HG03442 (cell line): Measurements from ENCODE around the gene XXYLT1.
"Not testable (repeated sequence)": the region's sequence is repeated elsewhere in the genome, so short reads cannot be mapped to it uniquely, and the experiment has no call there.

Experiments used
- ATAC-seq: cut with Tn5 transposase; IDR thresholded peaks from one replicate; pipeline ENCODE4 v1.9.1; 2021; ENCODE audit warnings: mild to moderate bottlenecking, moderate library complexity; ENCODE audit not compliant: unreplicated experiment

The XXYLT1 gene

DNA sequence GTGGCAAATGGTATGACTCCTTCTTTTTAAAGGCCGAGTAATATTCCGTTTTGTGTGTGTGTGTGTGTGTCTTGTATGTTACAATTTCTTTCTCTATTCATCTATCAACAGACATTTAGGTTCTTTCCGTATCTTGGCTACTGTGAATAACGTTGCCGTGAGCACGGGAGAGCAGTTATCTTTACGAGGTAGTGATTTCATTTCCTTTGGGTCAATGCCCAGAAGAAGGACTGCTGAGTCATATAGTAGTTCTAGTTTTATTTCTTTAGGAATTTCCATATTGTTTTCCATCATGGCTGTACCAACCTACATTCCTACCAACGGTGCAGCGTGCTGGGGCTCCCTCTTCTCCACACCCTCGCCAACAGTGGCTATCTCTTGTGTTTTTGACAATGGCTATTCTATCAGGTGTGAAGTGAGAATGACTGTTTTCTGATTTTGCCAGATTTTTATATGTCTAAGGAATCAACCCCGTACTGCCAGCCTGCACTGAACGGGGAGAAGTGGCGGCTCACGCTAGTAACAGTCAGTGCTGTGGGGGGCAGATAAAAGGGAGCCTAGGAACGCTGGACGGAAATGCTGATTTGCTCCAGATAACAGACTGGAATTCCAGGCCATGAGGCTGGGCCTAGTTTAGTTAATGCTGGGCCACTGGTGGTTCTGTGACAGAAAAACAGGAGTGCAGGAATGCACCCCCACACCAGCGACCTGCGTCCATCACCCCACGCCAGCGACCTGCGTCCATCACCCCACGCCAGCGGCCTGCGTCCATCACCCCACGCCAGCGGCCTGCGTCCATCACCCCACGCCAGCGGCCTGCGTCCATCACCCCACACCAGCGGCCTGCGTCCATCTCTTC is 168.1 kb downstream of the XXYLT1 start:
- no peak for ATAC-seq

DNA sequence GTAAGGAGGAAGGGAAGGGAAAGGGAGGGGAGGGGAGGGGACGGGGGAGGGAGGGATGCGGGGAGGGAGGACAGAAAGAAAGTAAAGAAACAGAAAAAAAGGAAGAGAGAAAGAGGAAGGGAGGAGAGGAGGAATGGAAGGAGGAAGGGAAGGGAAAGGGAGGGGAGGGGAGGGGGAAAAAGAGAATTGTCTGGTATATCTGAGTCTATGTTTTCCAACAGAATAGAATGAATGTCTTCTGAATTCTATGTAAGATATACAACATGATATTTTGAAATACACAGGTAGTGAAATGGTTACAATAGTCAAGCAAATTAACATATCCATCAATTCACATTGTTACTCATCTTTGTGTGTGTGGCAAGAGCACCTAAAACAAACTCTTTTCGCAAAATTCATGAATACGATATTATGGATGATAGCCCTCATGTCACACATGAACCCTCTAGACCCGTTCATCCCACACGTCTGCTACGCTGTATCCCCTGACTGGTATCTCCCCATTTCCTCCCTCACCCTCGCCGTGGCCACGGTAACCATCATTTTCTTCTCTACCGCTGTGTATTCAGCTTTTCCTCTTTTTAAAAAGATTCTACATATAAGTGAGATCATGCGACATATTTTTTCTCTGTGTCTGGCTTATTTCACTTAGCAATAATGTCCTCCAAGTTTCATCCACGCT is 168.9 kb downstream of the XXYLT1 start:
- no peak for ATAC-seq

DNA sequence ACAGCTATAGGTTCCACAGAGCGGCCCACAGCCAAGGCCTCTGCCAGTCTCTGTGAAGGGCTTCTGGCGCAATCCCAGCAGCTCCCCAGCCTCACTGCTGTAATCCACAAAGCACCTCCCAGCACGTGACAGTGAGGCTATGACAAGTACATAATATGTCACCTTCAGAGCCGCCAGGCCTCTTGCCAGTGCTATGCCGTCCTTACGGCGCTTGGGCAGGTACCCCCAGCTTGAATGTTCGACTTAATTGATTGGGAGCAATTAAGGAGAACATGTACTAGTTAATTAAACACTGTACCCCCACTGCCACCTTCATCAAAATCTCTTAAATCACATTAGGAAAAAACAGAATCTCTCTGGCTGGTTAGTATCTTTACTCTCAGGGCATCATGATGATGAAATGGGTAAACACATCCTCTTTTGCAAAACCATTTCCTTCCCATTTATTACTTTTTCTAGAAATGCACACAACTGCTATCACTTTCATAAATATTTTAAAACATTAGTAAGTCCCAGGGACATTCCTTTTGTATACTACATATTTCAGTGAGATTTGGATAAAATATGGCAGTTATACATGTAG is 169.9 kb downstream of the XXYLT1 start:
- ATAC-seq: no peak

DNA sequence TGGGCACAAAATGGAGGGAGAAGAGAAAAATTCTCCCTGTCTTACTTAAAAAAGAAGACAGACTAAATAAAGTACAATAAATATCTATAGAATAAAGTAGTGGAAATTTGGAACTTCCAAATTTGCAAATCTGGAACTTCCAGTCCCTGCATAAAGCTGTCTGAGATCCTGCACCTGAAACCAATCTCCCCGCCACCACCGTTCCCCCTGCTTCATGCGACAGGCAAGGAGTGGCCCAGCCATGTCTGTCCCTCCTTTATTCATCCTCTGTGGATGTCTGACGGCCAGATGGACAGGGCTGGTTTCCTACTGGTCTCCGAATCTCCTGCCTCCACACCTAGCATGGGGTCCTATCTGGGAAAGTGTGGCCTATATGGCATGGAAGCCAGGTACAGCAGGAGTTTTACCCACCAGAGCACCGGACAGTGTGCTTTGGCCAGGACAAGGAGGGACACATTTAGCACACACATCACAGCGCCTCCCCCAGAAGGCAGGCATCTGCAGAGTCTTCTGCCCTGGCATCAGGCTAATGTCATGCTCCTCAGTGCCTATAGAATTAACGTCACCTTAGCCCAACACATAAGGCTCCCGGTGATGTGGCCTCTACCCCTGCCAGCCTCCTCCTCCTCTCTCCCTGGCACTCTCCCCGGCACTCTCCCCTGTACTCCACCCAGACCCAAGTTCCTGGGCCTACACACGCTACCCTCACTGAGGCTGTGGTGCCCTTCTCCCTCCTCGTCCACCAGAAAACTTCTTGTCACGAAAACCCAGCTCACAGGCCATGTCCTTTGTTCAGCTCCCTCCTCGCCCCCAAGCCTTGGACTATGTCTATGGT is 170.8 kb downstream of the XXYLT1 start:
- no peak for ATAC-seq

DNA sequence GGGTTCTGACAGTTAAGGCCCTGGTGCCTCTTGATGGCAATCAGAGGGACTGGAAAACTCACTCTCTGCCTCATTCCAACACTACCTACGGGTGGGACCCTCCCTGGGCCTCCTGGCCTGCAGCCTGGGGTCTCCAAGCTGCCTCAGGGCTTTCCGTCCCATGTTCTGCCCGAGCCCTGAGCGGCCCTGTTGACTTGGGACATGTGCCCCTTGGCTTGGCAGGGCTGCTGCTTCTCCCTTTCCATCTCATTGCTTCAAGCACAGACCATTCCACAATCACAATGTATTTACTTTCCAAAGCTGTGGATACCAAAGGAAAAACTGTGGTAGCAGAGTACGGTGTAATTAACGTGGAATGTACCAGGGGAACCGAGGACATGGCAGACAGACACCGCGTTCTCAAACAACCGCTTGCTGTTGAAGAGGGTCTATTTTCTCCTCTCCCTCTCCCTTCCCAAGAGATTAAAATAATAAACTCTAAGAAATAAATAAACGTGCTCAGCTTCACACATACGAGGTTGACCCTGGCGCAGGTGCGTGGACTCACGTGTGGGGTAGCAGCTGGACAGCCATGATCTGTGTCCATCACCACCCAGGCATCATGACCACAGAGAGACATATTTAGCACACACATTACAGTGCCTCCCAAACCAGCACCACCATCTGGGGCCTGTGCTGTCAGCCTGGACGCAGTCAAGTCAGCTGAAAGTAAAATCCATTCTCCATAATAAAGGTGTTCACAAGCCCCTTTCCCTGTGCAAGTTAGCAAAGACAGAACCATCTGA is 172.0 kb downstream of the XXYLT1 start:
- ATAC-seq: no peak

DNA sequence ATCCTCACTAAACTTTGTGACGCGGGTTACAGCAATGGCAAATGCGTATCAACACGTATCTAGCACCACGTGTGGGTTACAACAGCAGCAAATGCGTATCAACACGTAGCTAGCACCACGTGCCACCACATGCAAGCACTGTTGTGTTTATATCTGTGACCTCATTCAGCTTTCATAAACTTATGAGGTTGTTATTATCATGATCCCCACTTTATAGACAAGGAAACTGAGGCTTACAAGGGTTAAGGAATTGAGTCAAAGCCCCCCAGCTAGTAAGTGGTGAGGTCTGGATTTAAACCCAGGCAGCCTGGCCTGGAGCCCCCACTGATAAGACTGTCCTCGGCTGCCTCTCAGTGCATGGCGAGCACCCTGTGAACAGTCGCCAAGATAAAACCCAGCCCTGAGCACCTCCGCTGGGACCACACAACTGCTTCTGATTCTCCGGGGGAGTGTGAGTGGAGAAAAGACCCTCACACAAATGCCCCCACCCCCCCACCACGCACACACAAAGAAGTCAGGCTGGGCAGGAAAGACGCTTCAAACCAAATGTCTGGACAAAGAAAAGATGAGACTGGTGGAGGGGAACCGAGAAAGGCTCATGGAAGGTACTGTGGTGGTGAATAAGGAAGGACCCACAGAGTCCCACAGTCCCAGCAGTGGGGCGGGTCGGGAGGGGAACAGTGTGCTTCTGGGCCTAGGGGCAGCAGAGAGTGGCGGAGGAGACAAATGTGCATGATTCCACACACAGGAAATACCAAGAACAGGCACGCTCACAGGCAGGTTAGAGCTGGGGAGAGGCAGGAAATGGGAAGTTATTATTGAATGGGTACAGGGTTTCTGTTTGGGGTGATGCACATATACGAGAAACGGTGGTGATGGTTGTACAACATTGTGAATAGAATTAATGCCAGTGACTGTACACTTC is 173.4 kb downstream of the XXYLT1 start:
- ATAC-seq: no peak

DNA sequence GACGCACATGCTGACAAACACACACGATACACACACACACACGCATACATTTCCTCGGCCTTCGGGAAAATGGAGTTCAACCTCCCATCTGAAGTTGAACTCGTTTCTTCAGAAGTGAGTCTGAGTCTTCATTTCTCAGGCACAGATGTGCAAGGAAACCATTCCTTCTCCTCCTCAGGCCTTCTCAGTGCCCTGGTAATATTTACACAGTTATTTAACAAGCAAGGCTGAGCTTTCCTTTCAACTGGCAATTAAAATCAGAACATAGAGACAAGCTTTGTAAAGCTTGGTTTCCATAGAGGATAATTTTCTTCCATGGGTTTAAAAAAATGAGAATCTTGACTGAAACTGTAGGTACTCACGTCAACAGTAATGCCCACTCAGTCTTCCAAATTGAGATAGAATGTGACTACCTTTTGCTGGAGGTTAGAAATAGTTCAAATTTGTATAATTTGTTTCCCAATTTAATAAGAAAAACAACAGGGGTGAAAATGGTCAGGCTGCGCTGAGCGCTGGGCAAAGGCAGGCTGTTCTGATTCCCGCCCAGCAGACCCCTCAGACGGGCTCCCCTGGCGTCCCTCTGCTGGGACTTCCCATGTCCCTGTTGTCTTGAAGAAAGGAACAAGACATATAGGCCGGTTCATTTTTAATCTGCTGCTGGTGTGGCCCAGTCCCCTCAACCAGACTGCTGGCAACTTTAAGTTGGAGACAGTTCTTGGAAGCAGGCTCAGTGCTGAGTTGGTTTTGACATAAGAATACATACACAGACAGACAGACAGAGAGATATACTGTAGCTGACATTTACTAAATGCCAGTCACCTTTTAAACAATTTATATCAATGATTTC is 174.3 kb downstream of the XXYLT1 start:
- ATAC-seq: no peak

DNA sequence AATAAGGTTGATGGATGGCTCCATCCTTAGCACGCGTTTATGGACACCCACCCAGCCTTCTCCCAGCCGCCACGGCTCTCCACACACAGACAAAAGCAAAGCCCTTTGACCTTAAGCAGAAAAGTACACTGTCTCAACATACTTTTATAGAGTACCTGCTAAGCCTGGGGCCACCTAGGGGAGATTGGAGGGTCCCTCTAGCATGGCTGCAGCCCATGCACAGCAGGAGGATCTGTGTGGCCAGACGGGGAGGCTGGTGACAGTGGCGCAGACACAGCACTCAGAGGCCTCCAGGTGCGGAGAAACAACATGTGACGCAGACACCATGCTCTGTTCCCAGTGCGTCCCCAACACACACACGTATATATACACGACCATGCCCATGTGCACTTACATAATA is 174.9 kb downstream of the XXYLT1 start:
- ATAC-seq: no peak

DNA sequence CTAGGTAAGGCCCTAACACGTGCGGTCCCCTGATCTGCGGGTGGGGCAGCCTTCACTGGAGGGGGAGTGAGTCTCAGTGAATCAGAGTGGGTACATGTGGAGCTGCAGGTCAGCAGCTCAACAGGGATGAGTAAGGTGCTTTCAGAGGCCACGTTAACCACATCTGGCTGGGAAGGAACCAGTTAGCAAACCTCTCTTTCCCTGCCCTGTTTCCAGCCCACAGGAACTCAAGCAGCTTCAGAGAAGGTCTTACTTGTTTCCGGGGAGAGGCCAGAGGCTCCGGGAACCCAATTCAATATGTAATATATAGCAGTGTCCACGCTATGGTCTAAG is 175.3 kb downstream of the XXYLT1 start:
- no peak for ATAC-seq

DNA sequence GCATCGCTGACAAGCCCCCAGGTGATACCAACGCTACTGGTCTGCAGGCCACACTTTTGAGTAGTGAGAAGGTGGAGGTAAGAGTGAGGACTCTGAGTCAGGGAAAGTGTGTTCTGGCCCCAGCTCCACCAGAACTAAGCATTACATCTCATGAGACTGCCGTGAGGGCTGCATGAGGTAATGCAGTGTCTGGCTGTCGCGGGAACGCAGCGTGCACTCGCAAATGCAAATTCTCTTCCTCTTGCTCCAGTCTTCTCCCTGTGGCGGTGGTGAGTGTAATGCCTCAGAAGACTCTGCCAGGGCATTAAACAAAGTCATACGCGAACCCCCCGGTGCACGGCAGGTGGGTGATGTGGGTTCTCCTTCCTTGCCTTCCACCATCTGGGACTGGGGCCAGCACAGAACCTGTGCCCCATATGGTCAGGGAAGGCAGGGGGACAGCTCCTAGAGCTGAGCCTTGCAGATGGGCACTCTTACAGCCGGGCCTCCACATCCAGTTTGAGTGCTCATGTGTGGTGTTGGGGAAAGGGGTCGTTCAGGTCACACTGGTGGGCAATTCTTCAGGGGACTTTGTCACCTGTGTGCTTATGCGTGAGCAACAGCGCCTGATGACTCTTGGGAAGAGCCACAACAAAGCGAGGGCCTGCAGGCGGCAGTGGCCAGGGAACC is 175.8 kb downstream of the XXYLT1 start:
- peak; percentile 69 for ATAC-seq

DNA sequence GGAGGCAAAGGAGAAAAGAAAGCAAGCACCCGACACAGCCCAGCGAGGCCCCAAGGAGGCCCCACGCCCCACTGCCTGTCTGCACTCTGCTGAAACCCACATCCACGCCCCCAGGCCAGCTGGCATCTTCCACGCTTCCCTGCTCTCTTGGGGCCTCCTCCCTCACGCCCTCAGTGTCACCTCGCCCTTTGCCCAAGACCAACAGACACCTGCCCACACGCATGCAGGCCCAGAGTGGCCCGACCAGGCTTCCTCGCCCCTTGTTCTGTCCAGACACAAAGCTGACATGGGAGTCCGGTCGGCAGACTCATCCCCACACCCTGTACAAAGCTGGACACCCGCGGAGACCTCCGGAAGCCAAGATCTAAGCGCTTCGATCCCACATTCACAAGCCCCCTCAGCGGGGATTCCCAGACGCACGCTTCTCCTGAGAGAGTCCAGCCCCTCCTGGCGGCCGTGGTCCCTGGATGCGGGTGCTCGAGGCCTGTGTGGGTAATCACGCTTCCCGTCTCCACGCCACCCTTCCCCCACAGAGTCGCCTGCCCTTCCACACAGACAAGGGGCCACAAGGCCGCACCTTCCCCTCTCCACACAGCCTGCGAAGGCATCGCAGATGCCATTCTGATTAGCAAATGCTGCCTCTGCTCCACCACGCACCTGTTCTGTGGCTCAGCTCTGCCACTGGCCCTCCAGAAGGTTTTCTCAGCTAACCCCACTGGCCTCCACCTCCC is 176.6 kb downstream of the XXYLT1 start:
- ATAC-seq: peak; percentile 66

DNA sequence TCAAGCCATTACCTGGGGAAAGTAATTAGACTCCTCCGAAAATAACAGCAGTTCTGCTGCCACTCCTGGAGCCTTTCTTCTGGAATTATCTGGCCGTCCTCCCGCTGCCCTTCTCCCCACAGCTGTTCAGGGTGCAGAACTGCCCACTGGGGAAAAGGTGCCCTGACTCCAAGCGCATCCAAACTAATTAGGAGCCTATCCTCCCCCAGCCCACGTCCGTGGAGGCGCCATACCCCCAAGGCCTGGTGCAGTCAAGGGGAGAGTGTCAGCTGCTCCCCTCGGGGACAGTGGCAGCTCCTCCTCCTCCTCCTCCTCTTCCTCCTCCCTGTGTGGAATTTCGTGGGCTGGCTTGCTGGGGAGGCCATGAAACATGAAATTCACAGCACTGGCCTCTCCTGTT is 177.2 kb downstream of the XXYLT1 start:
- no peak for ATAC-seq

DNA sequence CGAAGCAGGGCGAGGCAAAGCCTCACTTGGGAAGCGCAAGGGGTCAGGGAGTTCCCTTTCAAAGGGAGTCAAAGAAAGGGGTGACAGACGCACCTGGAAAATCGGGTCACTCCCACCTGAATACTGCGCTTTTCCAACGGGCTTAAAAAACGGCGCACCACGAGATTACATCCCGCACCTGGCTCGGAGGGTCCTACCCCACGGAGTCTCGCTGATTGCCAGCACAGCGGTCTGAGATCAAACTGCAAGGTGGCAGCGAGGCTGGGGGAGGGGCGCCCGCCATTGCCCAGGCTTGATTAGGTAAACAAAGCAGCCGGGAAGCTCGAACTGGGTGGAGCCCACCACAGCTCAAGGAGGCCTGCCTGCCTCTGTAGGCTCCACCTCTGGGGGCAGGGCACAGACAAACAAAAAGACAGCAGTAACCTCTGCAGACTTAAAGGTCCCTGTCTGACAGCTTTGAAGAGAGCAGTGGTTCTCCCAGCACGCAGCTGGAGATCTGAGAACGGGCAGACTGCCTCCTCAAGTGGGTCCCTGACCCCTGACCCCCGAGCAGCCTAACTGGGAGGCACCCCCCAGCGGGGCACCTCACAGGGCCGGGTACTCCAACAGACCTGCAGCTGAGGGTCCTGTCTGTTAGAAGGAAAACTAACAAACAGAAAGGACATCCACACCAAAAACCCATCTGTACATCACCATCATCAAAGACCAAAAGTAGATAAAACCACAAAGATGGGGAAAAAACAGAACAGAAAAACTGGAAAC is 182.9 kb downstream of the XXYLT1 start:
- not testable (repeated sequence) for ATAC-seq

DNA sequence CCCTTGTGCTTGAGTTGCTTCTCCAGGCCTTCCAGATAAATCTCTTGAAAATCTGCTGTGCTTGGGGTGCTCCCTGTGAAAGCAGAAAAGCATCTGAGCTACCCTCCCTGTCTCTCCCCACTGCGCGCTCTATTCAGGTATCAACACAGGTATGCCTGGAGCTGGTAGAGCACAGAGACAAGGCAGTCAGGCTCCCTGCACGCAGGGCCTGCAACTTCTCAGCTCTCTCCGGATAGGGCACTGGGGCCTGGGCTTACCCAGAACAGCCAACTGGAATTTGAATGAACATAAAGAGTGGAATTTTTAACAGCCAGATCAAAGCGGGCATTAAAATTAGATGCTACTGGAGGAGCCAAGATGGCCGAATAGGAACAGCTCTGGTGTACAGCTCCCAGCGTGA is 183.6 kb downstream of the XXYLT1 start:
- ATAC-seq: no peak

DNA sequence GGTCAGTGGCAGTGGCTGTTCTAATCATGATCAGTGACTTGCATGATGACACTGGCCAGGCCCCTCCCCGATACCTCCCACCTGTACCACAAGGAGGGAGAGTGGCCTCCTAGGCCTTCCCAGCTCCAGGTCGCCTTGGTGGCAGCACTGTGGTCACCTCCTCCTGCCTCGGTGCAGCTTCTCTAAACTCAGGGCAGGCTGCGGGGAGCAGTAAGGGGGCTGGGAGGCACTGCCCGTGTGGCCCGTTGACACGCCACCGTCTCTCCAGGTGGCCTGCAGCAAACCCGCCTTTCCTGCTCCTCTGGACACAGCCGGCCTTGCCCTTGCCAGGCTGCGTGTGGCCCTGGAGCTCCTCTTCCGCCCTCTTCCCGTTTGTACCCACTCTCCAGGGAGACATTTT is 184.1 kb downstream of the XXYLT1 start:
- no peak for ATAC-seq

DNA sequence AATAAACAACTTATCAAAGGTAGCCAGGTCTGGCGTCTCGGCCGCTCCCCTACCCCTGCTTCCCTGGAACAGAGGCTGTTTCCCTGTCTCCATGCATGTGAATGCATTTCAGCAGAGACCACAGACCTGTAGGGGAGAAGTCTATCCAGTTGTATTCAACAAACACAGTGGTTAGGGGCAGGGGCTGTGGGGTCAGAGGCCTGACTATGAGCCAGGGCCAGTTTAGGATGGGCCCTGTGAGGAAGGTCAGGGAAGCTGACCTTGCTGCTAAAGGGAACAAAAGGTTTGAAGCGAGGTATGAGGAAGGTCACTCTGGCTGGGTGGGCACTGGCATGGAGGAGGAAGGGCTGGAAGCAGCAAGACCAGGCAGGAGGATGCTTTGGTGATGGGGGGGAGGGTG is 184.6 kb downstream of the XXYLT1 start:
- ATAC-seq: no peak
